Measurements from ENCODE around the gene CAPNS1. TPM values are rescaled to one million over a fixed set of nuclear protein-coding genes. Genes with fewer than 3 reads are reported as not detected.
A peak's percentile ranks its signal among the peaks of the same experiment; 100 is the strongest.

CAPNS1 gene
- total RNA-seq, 1 experiment from 2014 or later = 339 TPM

- H3K27ac ChIP-seq = no peak overlapping the region
- peaks cover 31% of the 10 kb centered on the region for H3K36me3 ChIP-seq
- H3K9me3 ChIP-seq (replicated peaks) = no peaks in the 10 kb centered on the region
- H3K4me1 ChIP-seq = peaks cover 26% of the 10 kb centered on the region
- no peak for DNase-seq
- H3K27me3 ChIP-seq = no peaks in the 10 kb centered on the region
- H3K4me3 ChIP-seq = no peak overlapping the region
Measured at GRCh38 chr19:36108684-36109083, 31.2 kb upstream of the CAPNS1 start.

GRCh38 chr19:36110487-36111199, 29.2 kb upstream of the CAPNS1 start, which contains the start of gene OVOL3:
TSS of gene OVOL3 (plus strand) at chr19:36111143. CDS start at chr19:36111203, 60 bp downstream.
- H3K27ac ChIP-seq = peak within 1 kb of the TSS; percentile 91
- peaks cover 26% of the 10 kb centered on the region for H3K4me1 ChIP-seq
- no peaks in the 10 kb centered on the region for H3K27me3 ChIP-seq
- H3K9me3 ChIP-seq (replicated peaks) = no peaks in the 10 kb centered on the region
- H3K36me3 ChIP-seq = peaks cover 13% of the 10 kb centered on the region
- DNase-seq = peak; percentile 91 to 94
- peak within 1 kb of the TSS; percentile 18 for H3K4me3 ChIP-seq

- peak overlapping the region; percentile 91 for H3K27ac ChIP-seq
- H3K27me3 ChIP-seq = no peaks in the 10 kb centered on the region
- H3K4me1 ChIP-seq = peaks cover 22% of the 10 kb centered on the region
- H3K9me3 ChIP-seq (replicated peaks) = no peaks in the 10 kb centered on the region
- H3K4me3 ChIP-seq = peak overlapping the region; percentile 18
- peaks cover 13% of the 10 kb centered on the region for H3K36me3 ChIP-seq
- peak; percentile 89 to 92 for DNase-seq
Measured at GRCh38 chr19:36111200-36111539, 28.7 kb upstream of the CAPNS1 start.

GRCh38 chr19:36112678-36113077, 27.2 kb upstream of the CAPNS1 start:
- no peaks in the 10 kb centered on the region for H3K9me3 ChIP-seq (replicated peaks)
- no peaks in the 10 kb centered on the region for H3K27me3 ChIP-seq
- no peak overlapping the region for H3K4me3 ChIP-seq
- no peak overlapping the region for H3K27ac ChIP-seq
- H3K4me1 ChIP-seq = peaks cover 22% of the 10 kb centered on the region
- no peak for DNase-seq
- peaks cover 11% of the 10 kb centered on the region; the same call in 1 of the 2 replicates for H3K36me3 ChIP-seq

- peak overlapping the region; percentile 65 for H3K4me3 ChIP-seq
- peaks cover 16% of the 10 kb centered on the region; the same call in 1 of the 2 replicates for H3K36me3 ChIP-seq
- peaks cover 22% of the 10 kb centered on the region for H3K4me1 ChIP-seq
- H3K27ac ChIP-seq = no peak overlapping the region
- H3K9me3 ChIP-seq (replicated peaks) = no peaks in the 10 kb centered on the region
- no peaks in the 10 kb centered on the region for H3K27me3 ChIP-seq
- no peak for DNase-seq
Measured at GRCh38 chr19:36113425-36113824, 26.4 kb upstream of the CAPNS1 start.

GRCh38 chr19:36113894-36114720, 25.8 kb upstream of the CAPNS1 start:
- Histone ChIP-seq H3K9me3 (replicated peaks) (no peaks in the 10 kb centered on the region), H3K4me3 (peak overlapping the region; percentile 65), H3K36me3 (peaks cover 16% of the 10 kb centered on the region; the same call in 1 of the 2 replicates), H3K4me1 (peaks cover 22% of the 10 kb centered on the region), H3K27ac (peak overlapping the region; percentile 82), H3K27me3 (no peaks in the 10 kb centered on the region)
- peak; percentile 66 to 69 for DNase-seq

- H3K36me3 ChIP-seq = peaks cover 16% of the 10 kb centered on the region; the same call in 1 of the 2 replicates
- no peaks in the 10 kb centered on the region for H3K9me3 ChIP-seq (replicated peaks)
- peak within 1 kb of the TSS; percentile 65 for H3K4me3 ChIP-seq
- peak within 1 kb of the TSS; percentile 82 for H3K27ac ChIP-seq
- H3K4me1 ChIP-seq = peaks cover 22% of the 10 kb centered on the region
- H3K27me3 ChIP-seq = no peaks in the 10 kb centered on the region
- DNase-seq = peak; percentile 100
Measured at GRCh38 chr19:36114721-36115452, 25.0 kb upstream of the CAPNS1 start, which contains the start of gene POLR2I. TSS of gene POLR2I (minus strand) at chr19:36114875. CDS start at chr19:36114856, 19 bp downstream.

GRCh38 chr19:36115453-36116343, 24.2 kb upstream of the CAPNS1 start, which contains the start of gene TBCB:
TSS of gene TBCB (plus strand) at chr19:36115468. CDS start at chr19:36115561, 93 bp downstream.
- peak within 1 kb of the TSS; percentile 65 for H3K4me3 ChIP-seq
- H3K9me3 ChIP-seq (replicated peaks) = no peaks in the 10 kb centered on the region
- peaks cover 18% of the 10 kb centered on the region for H3K4me1 ChIP-seq
- peaks cover 16% of the 10 kb centered on the region for H3K36me3 ChIP-seq
- no peaks in the 10 kb centered on the region for H3K27me3 ChIP-seq
- H3K27ac ChIP-seq = peak within 1 kb of the TSS; percentile 82
- no peak for DNase-seq

- Histone ChIP-seq H3K27ac (no peak overlapping the region; the same call in 1 of the 2 replicates), H3K36me3 (peaks cover 16% of the 10 kb centered on the region)
Measured at GRCh38 chr19:36116344-36116637, 23.6 kb upstream of the CAPNS1 start.

GRCh38 chr19:36120092-36120983, 19.5 kb upstream of the CAPNS1 start:
- no peaks in the 10 kb centered on the region for H3K4me1 ChIP-seq
- no peaks in the 10 kb centered on the region for H3K9me3 ChIP-seq (replicated peaks)
- H3K36me3 ChIP-seq = peaks cover 18% of the 10 kb centered on the region; the same call in 1 of the 2 replicates

More at GRCh38 chr19:36116344-36116637, 23.6 kb upstream of the CAPNS1 start:
- no peaks in the 10 kb centered on the region for H3K9me3 ChIP-seq (replicated peaks)
- no peak for DNase-seq
- H3K4me1 ChIP-seq = peaks cover 13% of the 10 kb centered on the region
- H3K4me3 ChIP-seq = peak overlapping the region; percentile 65
- H3K27me3 ChIP-seq = no peaks in the 10 kb centered on the region

GRCh38 chr19:36120984-36121358, 18.9 kb upstream of the CAPNS1 start:
- no peaks in the 10 kb centered on the region for H3K9me3 ChIP-seq (replicated peaks)
- no peak overlapping the region for H3K4me3 ChIP-seq
- no peaks in the 10 kb centered on the region for H3K27me3 ChIP-seq
- H3K36me3 ChIP-seq = peaks cover 18% of the 10 kb centered on the region; the same call in 1 of the 2 replicates
- no peak overlapping the region for H3K27ac ChIP-seq
- no peaks in the 10 kb centered on the region for H3K4me1 ChIP-seq
- no peak for DNase-seq

More at GRCh38 chr19:36120092-36120983, 19.5 kb upstream of the CAPNS1 start:
- no peak overlapping the region for H3K4me3 ChIP-seq
- peak in 1 of 2 experiments; percentile 39 for DNase-seq
- no peak overlapping the region for H3K27ac ChIP-seq
- H3K27me3 ChIP-seq = no peaks in the 10 kb centered on the region

- no peak overlapping the region for H3K27ac ChIP-seq
- H3K36me3 ChIP-seq = peaks cover 18% of the 10 kb centered on the region; the same call in 1 of the 2 replicates
- H3K27me3 ChIP-seq = no peaks in the 10 kb centered on the region
Measured at GRCh38 chr19:36121486-36122124, 18.3 kb upstream of the CAPNS1 start.

More at GRCh38 chr19:36121486-36122124, 18.3 kb upstream of the CAPNS1 start:
- no peaks in the 10 kb centered on the region for H3K9me3 ChIP-seq (replicated peaks)
- no peaks in the 10 kb centered on the region for H3K4me1 ChIP-seq
- H3K4me3 ChIP-seq = no peak overlapping the region
- no peak for DNase-seq
